Measurements from ENCODE around the gene SORT1. TPM values are rescaled to one million over a fixed set of nuclear protein-coding genes. Genes with fewer than 3 reads are reported as not detected.

The SORT1 gene
- total RNA-seq, 8 experiments from 2014 or later = 6.7 to 52.3 (median 41.4) TPM

DNA sequence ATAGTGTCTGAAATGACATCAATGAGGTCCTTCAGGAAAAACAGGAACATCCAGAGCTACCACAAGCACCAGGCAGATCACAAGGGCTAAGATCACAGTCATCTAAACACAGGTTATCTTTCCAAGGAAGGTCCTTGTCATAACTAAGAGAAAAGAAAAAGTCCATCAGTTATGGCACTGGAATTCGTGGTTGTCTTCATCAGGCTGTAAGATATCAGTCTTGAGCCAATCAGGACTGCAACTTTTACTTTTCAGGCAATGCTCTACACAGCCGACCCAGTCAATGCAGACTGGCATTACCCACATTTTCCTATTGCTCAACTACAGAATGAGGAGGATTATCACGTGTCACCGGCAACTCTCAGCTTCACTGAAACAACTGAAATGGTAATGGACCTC is 26.4 kb downstream of the SORT1 start:
- peak; percentile 48 to 86 (median 61) for ATAC-seq (replicated peaks in 6 of 8)
- WGBS, 10 experiments = 39 to 72% (median 48%) methylated on average over 1 to 4 of the region's 4 CpGs; no CpG with 5 or more reads in 4 of the 10 experiments
- no peak overlapping the region for H3K4me3 ChIP-seq
- no peak overlapping the region for H3K27ac ChIP-seq
- no peaks in the 10 kb centered on the region for H3K4me1 ChIP-seq (replicated peaks in 1 of 2)
- in situ Hi-C loops (cut with MboI; ENCODE audit: low pct_unique_long_range_greater_than_20kb in 2 of 9, low sequenced_read_pairs in 9 of 9, unreplicated experiment in 9 of 9) = no loop called here

DNA sequence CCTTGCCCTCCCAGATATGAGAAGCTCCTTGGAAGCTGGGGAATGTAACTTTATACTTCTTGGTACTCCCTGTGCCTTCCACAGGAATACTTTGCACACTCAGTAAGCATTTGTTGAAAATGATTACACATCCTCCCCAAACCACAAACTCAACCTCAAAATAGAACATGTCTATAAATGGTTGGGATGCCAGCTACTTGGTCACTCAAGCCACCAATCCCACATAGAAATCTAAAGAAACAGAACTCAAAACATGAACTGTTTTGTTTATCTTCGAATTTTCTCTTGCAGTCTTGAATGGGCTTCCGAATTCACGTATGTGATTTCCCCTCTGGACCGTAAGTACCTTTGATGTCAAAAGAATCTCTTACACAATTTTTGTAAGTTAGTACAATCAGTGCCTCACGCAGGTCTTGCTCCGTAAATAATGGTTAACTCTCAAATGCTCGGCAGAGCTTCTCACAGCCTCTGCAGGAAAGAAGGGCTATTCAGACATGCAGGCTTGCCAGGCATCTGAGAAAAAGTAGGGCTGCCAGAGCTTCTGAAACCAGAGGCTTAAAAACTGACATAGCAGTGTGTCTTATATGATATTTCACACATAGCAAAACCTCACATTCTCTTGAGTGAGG is 26.9 kb downstream of the SORT1 start:
- Histone ChIP-seq H3K4me1 (replicated peaks in 1 of 2) (no peaks in the 10 kb centered on the region), H3K4me3 (no peak overlapping the region), H3K27ac (no peak overlapping the region)
- peak in 5 of 8 experiments; percentile 13 to 52 (median 22) for ATAC-seq (replicated peaks in 6 of 8)
- whole genome bisulfite sequencing, 10 experiments = 0 to 92% (median 80%) methylated on average over 2 to 7 of the region's 7 CpGs; no CpG with 5 or more reads in 3 of the 10 experiments
- in situ Hi-C loops (cut with MboI; ENCODE audit: low pct_unique_long_range_greater_than_20kb in 2 of 9, low sequenced_read_pairs in 9 of 9, unreplicated experiment in 9 of 9) = no loop called here

GRCh38 chr1:109369167-109369746 is 28.5 kb downstream of the SORT1 start:
- ATAC-seq (replicated peaks in 6 of 8) = no peak
- in situ Hi-C loops (cut with MboI; ENCODE audit: low pct_unique_long_range_greater_than_20kb in 2 of 9, low sequenced_read_pairs in 9 of 9, unreplicated experiment in 9 of 9) = no loop called here
- WGBS, 10 experiments = 83 to 100% (median 96%) methylated on average over 2 to 6 of the region's 6 CpGs; no CpG with 5 or more reads in 3 of the 10 experiments
- H3K4me1 ChIP-seq (replicated peaks in 1 of 2) = no peaks in the 10 kb centered on the region
- H3K4me3 ChIP-seq = no peak overlapping the region
- H3K27ac ChIP-seq = no peak overlapping the region

- Histone ChIP-seq H3K27ac (no peak overlapping the region), H3K4me3 (no peak overlapping the region), H3K4me1 (replicated peaks in 1 of 2) (no peaks in the 10 kb centered on the region)
- WGBS, 10 experiments = 17 to 100% (median 78%) methylated on average over 1 of the region's 1 CpG; no CpG with 5 or more reads in 3 of the 10 experiments
- no peak for ATAC-seq (replicated peaks in 6 of 8)
- in situ Hi-C loops (cut with MboI; ENCODE audit: low pct_unique_long_range_greater_than_20kb in 2 of 9, low sequenced_read_pairs in 9 of 9, unreplicated experiment in 9 of 9) = no loop called here
Observed at GRCh38 chr1:109368464-109368863, 29.3 kb downstream of the SORT1 start.

DNA sequence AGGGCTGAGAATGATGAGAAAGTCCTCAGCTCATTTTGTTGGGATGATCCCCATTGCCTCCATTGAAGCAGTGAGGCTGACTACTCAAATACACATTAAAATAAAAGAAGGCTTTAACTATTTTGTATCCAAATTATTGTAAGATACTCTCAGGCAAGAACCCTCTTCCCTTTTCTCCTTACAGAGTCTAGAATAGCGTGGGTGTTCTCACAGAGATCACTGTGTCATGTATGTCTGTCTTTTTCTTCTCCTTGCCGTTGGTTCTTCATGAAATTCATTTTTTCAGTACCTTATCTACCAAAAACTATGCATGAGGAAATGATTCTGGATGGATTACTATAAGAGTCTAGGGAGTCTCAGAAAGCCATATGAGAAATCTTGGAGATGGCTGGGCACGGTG is 30.1 kb downstream of the SORT1 start:
- in situ Hi-C loops (cut with MboI; ENCODE audit: low pct_unique_long_range_greater_than_20kb in 2 of 9, low sequenced_read_pairs in 9 of 9, unreplicated experiment in 9 of 9) = no loop called here
- no peaks in the 10 kb centered on the region for H3K4me1 ChIP-seq (replicated peaks in 1 of 2)
- H3K27ac ChIP-seq = no peak overlapping the region
- 75 to 100% (median 90%) methylated on average over 1 to 3 of the region's 3 CpGs; no CpG with 5 or more reads in 3 of the 10 experiments for WGBS, 10 experiments
- H3K4me3 ChIP-seq = no peak overlapping the region
- ATAC-seq (replicated peaks in 6 of 8) = no peak

- in situ Hi-C loops (cut with MboI; ENCODE audit: low pct_unique_long_range_greater_than_20kb in 2 of 9, low sequenced_read_pairs in 9 of 9, unreplicated experiment in 9 of 9) = no loop called here
- H3K4me3 ChIP-seq = no peak overlapping the region
- ATAC-seq (replicated peaks in 6 of 8) = no peak
- no peak overlapping the region for H3K27ac ChIP-seq
- no peaks in the 10 kb centered on the region for H3K4me1 ChIP-seq (replicated peaks in 1 of 2)
- WGBS, 10 experiments = 60 to 100% (median 93%) methylated on average over 1 to 2 of the region's 2 CpGs; no CpG with 5 or more reads in 1 of the 10 experiments
Observed at GRCh38 chr1:109365642-109366204, 32.0 kb downstream of the SORT1 start.

DNA sequence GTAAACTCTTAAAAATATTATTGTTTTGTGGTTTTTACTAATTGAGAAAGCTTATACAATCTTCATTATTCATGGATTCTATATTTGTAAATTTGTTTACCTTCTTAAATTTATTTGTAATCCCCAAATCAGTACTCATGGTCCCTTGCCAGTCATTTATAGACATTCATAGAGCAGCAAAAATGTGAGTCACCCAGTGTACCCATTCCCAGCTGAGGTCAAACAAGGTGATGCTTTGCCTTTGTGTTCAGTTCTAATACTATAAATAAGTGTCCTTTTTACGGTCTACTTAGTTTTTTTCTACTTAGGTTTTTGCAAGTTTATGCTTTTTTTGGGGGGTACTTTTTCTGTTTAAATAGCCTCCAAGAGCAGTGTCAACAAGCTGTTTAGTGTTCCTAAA is 36.1 kb downstream of the SORT1 start:
- 0 to 100% (median 60%) methylated on average over 1 of the region's 1 CpG; no CpG with 5 or more reads in 1 of the 10 experiments for WGBS, 10 experiments
- Histone ChIP-seq H3K27ac (no peak overlapping the region), H3K4me3 (no peak overlapping the region), H3K4me1 (replicated peaks in 1 of 2) (no peaks in the 10 kb centered on the region)
- no peak for ATAC-seq (replicated peaks in 6 of 8)
- in situ Hi-C loops (cut with MboI; ENCODE audit: low pct_unique_long_range_greater_than_20kb in 2 of 9, low sequenced_read_pairs in 9 of 9, unreplicated experiment in 9 of 9) = no loop called here

- in situ Hi-C loops (cut with MboI; ENCODE audit: low pct_unique_long_range_greater_than_20kb in 2 of 9, low sequenced_read_pairs in 9 of 9, unreplicated experiment in 9 of 9) = no loop called here
- no peak overlapping the region for H3K4me3 ChIP-seq
- H3K4me1 ChIP-seq (replicated peaks in 1 of 2) = no peaks in the 10 kb centered on the region
- no peak overlapping the region for H3K27ac ChIP-seq
- no peak for ATAC-seq (replicated peaks in 6 of 8)
- WGBS, 10 experiments = 57 to 100% (median 85%) methylated on average over 1 to 2 of the region's 2 CpGs
Observed at GRCh38 chr1:109361069-109361468, 36.6 kb downstream of the SORT1 start.

DNA sequence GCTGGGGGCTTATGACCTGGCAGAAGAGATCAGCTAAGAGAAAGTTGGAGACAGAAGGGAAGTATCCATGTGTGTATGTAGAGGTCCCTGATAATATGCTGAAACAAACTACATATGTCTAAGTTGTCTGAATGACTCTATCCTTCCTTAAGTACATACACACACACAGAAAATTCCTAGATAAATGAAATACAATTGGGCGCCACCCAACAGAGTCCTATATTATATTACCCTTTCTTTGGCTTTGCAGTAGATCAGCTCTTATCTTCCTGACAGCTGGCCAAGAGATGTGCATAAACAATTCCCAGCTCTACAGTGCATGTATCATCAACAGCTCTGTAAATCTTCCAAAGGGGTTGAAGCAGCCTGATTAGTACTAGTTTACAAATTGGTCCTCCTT is 40.1 kb downstream of the SORT1 start:
- H3K27ac ChIP-seq = no peak overlapping the region
- 14 to 100% (median 79%) methylated on average over 1 of the region's 1 CpG; no CpG with 5 or more reads in 2 of the 10 experiments for WGBS, 10 experiments
- peak in 3 of 8 experiments; percentile 64 to 86 (median 78) for ATAC-seq (replicated peaks in 6 of 8)
- H3K4me1 ChIP-seq (replicated peaks in 1 of 2) = no peaks in the 10 kb centered on the region
- no peak overlapping the region for H3K4me3 ChIP-seq
- in situ Hi-C loops (cut with MboI; ENCODE audit: low pct_unique_long_range_greater_than_20kb in 2 of 9, low sequenced_read_pairs in 9 of 9, unreplicated experiment in 9 of 9) = no loop called here

GRCh38 chr1:109356915-109357314 is 40.8 kb downstream of the SORT1 start:
- peak in 1 of 8 experiments; percentile 18 for ATAC-seq (replicated peaks in 6 of 8)

GRCh38 chr1:109356505-109356904 is 41.2 kb downstream of the SORT1 start:
- Histone ChIP-seq H3K27ac (no peak overlapping the region), H3K4me1 (replicated peaks in 1 of 2) (no peaks in the 10 kb centered on the region), H3K4me3 (no peak overlapping the region)
- WGBS, 10 experiments = 14 to 100% (median 83%) methylated on average over 1 of the region's 1 CpG; no CpG with 5 or more reads in 2 of the 10 experiments
- in situ Hi-C loops (cut with MboI; ENCODE audit: low pct_unique_long_range_greater_than_20kb in 2 of 9, low sequenced_read_pairs in 9 of 9, unreplicated experiment in 9 of 9) = no loop called here
- no peak for ATAC-seq (replicated peaks in 6 of 8)

More at GRCh38 chr1:109356915-109357314, 40.8 kb downstream of the SORT1 start:
- Histone ChIP-seq H3K4me3 (no peak overlapping the region), H3K27ac (no peak overlapping the region), H3K4me1 (replicated peaks in 1 of 2) (no peaks in the 10 kb centered on the region)
- WGBS, 10 experiments = 83 to 100% (median 100%) methylated on average over 1 of the region's 1 CpG; no CpG with 5 or more reads in 3 of the 10 experiments
- in situ Hi-C loops (cut with MboI; ENCODE audit: low pct_unique_long_range_greater_than_20kb in 2 of 9, low sequenced_read_pairs in 9 of 9, unreplicated experiment in 9 of 9) = no loop called here

GRCh38 chr1:109354929-109355328 is 42.8 kb downstream of the SORT1 start:
- ATAC-seq (replicated peaks in 6 of 8) = no peak
- in situ Hi-C loops (cut with MboI; ENCODE audit: low pct_unique_long_range_greater_than_20kb in 2 of 9, low sequenced_read_pairs in 9 of 9, unreplicated experiment in 9 of 9) = no loop called here
- WGBS, 10 experiments = 82 to 93% (median 90%) methylated on average over 3 of the region's 3 CpGs; no CpG with 5 or more reads in 5 of the 10 experiments

GRCh38 chr1:109351457-109351856 is 46.3 kb downstream of the SORT1 start:
- Histone ChIP-seq H3K4me1 (replicated peaks in 1 of 2) (no peaks in the 10 kb centered on the region), H3K4me3 (no peak overlapping the region), H3K27ac (no peak overlapping the region)
- no peak for ATAC-seq (replicated peaks in 6 of 8)
- in situ Hi-C loops (cut with MboI; ENCODE audit: low pct_unique_long_range_greater_than_20kb in 2 of 9, low sequenced_read_pairs in 9 of 9, unreplicated experiment in 9 of 9) = no loop called here
- 57 to 100% (median 85%) methylated on average over 1 to 4 of the region's 5 CpGs for WGBS, 10 experiments

More at GRCh38 chr1:109354929-109355328, 42.8 kb downstream of the SORT1 start:
- no peaks in the 10 kb centered on the region for H3K4me1 ChIP-seq (replicated peaks in 1 of 2)
- no peak overlapping the region for H3K4me3 ChIP-seq
- no peak overlapping the region for H3K27ac ChIP-seq
